ENCODE measurements around the gene ADAMTS2.

Gene ADAMTS2

GRCh38 chr5:179193746-179194145, 151.5 kb downstream of the ADAMTS2 start:
- DNase-seq (ENCODE audit: low spot score) = no peak

DNA sequence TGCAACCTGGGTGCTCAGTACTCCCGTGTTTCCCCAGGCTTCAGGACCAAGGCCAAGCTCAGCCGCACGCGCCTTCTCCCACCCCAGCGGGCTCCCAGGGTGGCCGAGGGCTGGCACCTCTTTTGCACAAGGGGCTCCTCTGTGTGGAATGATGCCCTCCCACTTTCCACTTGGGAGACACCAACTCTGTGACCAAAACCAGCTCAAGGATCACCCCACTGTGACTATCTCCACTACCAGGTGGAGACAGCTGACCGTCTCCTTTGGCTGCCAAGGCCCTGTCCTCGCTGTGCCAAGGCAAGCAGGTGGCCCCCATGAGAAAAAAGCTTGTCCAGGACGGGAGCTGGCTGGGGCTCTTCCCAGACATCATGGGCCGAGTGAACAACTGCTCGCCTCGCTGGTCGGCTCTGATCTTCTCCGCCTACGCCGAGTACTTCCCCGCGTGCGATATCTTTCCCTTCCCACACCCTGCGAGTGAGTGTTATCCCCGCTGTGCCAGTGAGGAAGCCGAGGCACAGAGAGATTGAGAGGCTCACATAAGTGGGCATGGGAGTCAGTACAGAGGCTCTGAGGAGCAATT, 152.3 kb downstream of the ADAMTS2 start:
- DNase-seq (ENCODE audit: low spot score) = no peak

DNA sequence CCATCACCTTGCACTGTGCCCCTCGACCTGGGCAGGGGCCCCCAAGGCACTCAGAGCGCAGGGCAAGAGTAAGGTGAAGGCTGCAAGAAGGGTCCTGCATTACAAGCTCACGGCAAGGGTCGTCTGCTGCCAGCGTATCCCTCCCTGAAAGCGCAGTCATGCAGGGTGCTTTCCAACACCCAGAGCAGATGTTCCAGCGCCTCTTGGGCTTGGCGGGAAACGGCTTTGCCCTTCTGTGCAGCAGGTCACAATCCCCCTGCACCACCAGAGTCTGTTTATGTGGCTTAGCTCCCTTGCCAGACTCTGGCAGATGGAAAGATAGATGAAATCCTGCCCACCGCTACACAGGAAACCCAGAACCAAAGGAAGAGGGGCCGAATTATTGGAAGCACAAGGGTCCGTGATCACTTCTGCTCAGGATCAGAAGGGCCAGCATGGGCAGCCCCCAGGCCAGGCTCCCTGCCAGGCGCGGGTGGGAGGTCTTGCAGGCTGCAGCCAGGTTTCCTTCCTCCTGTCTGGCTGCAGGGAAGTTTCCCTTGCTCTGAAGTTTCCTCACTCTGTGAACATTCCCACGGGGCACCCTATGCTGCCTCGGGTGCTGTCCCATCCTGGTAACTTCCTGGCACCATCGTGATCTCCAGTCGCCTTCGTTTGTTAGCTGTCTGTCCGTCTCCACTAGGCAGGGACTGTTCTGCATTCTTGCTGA, 152.9 kb downstream of the ADAMTS2 start:
- no peak for DNase-seq (ENCODE audit: low spot score)

GRCh38 chr5:179191506-179192184, 153.6 kb downstream of the ADAMTS2 start:
- DNase-seq (ENCODE audit: low spot score) = no peak

DNA sequence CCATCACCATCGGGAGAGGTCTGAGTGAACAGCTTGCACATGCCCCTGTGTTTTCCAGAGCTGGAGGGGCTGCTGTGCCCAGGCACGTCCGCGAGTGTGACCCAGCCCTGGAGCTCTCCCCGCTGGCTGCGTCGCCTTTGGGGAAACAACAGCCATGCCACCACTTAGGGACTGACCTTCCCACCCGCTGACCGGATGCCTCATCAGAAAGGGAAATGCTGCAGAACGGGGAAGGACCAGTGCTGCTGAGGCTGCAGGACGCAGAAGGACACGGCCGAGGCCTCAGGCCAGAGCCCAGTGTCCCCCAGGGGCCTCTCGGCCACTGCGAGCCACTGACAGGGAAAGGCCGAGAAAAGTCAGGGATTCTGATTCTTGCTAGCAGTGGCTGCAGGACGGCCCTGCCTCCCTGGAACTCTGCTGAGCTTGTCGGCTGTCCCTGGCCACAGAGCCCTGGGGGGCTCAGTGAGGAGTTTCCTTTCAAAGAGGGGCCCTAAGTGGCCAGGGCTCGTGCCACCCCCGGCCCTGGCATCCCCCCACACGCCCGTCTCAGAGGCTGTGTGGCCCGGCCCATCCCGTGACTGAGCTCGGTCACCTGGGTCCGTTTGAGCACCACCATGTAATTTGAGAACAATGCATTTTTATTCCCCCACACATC, 154.3 kb downstream of the ADAMTS2 start:
- DNase-seq (ENCODE audit: low spot score) = no peak

DNA sequence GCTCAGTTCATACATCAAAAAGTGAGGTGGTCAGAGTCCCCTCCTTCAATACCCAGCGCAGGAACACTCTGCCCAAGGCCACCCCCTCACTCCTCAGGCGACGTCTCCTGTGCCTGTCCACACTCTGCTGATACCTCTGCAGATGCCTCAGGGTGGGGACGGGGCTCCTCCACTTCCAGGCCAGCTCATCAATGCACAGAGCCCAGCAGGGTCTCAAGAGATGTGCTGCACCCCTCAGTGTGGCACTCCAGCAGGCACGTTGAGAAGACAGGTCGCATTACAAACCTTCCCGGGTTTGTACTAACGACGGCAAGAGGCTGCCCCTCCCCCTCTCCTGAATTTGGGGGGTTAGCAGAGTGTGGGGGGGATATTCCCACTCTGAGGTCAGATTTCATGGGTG, 156.6 kb downstream of the ADAMTS2 start:
- no peak for DNase-seq (ENCODE audit: low spot score)

DNA sequence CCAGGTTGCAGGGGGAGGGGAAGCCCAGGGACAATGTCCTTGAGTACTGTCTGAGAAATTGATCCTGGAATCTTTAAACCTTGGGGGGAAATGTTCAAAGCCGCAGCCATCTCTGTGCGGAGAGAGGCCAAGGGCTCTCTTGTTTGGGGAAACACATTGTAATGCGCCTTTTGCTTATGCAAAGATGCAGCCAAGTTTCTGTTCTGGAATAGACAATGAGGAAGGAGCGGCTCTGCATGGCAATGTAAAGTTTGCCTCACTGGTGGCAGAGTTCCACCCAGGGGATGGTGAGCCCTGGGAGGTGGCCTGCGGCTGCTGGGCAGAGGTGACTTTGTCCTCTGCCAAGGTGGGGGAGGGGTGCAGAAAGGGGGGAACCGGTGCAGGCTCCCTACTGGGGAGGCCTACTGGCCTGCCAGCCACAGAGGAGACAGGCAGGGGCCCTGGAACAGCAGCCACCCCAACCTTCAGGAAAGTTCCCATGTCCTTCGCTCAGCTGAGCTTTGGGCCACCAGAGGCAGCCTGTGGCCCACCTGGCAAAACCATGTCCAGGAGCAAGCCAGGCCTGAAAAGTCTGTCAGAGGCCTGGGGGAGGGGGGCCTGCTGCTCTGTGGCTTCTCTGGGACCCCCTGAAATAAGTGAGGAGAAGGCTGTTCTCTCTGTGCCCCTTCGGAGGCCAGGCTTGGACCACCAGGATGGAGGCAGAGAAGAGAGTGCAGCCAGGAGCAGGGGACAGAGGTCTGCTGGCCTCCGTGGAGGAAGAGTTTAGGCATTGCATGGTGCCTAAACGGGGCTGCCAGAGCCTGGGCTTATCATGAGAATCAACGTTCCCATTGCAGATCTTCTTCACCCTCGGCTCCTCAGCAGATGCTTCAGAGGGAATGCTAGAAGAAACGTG, 157.3 kb downstream of the ADAMTS2 start:
- no peak for DNase-seq (ENCODE audit: low spot score)

DNA sequence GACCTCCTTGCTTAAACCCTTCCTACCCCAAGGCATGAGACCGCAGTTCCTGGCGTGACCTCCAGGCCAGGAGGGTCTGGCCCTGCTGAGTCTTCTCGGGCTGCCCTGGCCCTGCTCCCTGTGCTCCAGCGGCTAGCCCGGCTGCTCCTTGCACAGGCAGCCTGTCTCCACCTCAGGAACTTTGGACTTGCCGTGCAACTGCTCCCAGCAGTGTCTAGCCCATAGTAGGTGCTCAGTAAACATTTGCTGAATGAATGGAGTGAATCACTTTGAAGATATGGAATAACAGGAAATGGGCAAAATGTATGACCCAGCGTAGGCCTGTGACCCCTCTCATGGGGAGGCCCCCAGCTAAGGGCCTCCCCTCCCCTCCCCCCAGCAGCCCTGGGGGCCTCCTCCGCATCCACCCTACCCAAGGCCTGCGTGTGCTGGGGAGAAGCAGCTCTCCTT, 158.0 kb downstream of the ADAMTS2 start:
- no peak for DNase-seq (ENCODE audit: low spot score)

DNA sequence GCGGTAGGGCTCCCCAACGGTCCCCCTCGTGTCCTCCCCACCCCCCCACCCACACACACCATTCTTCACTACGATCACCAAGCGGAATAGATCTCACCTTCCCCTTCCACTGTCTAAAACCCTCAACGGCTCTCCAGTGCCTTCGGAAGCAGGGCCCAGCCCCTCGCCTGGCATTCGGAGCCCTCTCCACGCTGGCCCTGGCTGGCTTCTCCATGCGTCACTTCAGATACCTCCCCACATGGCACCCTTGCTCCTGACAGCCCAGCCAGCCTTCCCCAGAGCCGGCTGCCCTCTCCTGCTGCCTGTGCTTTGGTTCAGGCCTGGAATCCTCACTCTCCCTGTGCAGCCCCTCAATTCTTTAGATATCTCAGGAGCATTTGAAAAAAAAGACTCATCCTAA, 158.5 kb downstream of the ADAMTS2 start:
- DNase-seq (ENCODE audit: low spot score) = no peak

GRCh38 chr5:179185941-179186411, 159.3 kb downstream of the ADAMTS2 start:
- DNase-seq (ENCODE audit: low spot score) = no peak

DNA sequence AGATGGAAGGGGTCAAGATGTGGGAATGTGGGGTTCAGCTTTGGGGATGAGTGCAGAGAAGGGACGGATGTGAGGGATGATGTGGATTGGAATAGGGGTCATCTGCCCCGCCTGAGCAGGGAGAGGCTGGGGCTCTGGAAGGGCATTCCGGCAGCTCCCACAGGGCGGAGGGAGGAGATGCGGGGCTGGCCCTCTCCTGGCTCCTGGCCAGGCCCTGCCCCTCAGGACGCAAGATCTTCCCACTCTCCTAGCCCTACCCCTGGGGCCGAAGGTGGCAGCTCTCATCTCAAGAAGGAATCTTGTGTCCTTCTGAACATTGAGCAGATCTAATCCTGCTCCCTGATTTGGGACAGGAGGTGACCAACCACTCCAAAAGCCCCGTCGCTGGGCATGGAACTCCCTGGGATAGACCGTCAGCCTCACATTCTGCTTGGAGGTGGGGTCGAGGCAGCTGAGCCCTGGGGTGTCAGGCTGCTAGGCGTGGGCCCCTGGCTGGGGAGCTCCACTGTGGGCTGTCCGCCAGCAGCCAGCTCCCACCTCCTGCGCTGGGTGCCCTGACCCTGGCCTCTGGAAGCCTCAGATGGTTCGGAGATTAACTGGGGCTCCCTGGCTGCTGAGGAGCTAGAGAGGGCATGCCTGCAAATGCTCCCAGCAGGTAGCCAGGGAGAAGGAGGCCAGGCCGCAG, 159.9 kb downstream of the ADAMTS2 start:
- DNase-seq (ENCODE audit: low spot score) = no peak

- DNase-seq (ENCODE audit: low spot score) = no peak
These were observed 160.7 kb downstream of the ADAMTS2 start for GRCh38 chr5:179184521-179185050.

GRCh38 chr5:179183481-179183880, 161.8 kb downstream of the ADAMTS2 start:
- no peak for DNase-seq (ENCODE audit: low spot score)

- no peak for DNase-seq (ENCODE audit: low spot score)
These were observed 162.7 kb downstream of the ADAMTS2 start for GRCh38 chr5:179182601-179183000.

GRCh38 chr5:179181988-179182387, 163.3 kb downstream of the ADAMTS2 start:
- no peak for DNase-seq (ENCODE audit: low spot score)

DNA sequence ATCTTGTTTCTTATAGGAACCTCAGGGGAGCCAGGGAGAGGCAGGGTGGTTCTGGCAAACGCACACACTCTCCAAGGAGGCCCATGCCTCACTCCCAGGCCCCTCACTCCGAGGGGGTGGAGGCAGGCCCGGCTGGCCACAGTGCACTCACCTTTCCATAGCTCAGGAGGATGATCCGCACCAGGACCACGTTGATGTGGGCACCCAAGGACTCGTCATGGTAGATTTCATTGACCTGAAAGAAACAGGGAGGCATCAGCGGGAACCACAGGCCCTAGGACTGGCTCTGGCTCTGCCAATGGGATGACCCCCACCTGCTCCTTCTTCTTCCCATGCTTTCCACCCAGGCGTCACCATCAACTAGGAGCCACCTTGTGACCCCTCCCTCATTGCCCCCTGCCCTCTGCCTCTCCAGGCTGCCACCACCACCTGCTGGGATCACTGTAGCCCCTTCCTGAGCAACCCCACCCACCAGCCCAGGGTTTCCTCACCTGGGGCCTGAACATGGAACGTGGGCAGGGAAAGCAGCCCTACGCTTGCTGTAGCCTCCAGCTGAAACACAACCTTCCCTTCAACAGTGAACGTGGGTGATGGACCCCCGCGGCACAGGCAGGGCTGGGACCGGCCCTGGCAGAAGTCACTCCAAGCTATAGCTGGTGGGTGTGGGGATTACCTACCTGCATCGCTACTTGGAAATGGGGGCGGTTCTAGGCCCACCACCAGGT, 164.2 kb downstream of the ADAMTS2 start:
- DNase-seq (ENCODE audit: low spot score) = no peak

GRCh38 chr5:179180061-179180610, 165.1 kb downstream of the ADAMTS2 start:
- DNase-seq (ENCODE audit: low spot score) = no peak

DNA sequence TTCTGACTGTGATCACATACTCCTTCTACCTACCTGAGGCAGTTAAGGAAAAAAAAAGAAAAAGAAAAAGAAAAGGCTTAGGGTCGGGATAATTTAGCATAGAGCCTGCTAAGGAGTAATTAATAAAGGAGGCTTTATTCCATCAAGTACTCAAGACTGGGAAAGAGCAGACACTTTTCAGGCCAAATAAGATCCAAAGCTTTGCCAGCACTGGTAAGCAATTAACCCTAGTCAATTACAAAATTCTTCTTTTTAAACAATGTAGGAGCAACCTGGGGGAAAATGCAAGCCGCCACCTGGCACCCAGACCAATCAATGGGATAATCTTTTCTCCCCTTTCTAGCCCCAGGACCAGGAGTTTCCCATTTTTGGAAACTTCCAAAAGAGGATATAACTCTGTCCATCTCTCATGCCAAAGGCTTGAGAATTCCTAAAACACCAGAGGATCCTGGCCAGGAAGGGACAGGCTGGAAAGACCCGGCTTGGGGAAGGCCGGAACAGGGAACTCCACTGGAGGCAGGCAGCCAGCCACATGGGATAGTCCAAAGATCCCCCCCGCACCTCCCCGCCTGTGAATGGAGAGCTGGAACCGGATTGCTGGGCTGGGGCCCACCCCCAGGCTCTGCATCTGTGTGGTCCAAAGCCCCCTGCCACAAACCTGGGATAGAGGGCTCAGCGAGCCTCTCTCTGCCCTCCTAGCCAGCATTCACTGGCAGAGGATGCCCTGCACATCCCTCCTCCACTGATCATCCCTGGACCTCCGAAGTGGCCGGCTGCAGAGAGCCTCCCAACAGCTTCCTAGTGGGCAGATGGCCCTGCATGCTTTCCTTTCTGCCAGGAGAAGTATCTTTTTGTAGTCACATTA, 167.3 kb downstream of the ADAMTS2 start:
- DNase-seq (ENCODE audit: low spot score) = no peak
